PFSK-1 (cell line): ENCODE measurements around the gene CTBP2.

Source experiments
- POLR2AphosphoS5 ChIP-seq: IDR thresholded peaks from 2 replicates; pipeline ENCODE4 v1.6.1; 2012; ENCODE audit warnings: low read depth, mild to moderate bottlenecking, control low read depth, low read length, moderate library complexity
- REST ChIP-seq, 2 experiments: IDR thresholded peaks; 2 replicates each; pipeline versions ENCODE4 v1.6.1 to v1.8.0; 2011 to 2012; ENCODE audit warnings: low read depth in 2 of 2, low read length in 2 of 2, control low read depth in 1 of 2, inconsistent platforms in 1 of 2, mild to moderate bottlenecking in 1 of 2, moderate library complexity in 1 of 2; ENCODE audit not compliant: insufficient read depth in 1 of 2
- SIN3A ChIP-seq: IDR thresholded peaks from 2 replicates; pipeline ENCODE4 v1.6.1; 2012; ENCODE audit warnings: mild to moderate bottlenecking, low read length, moderate library complexity, borderline replicate concordance; ENCODE audit not compliant: insufficient read depth

- TF ChIP-seq REST (IDR thresholded peaks at IDR 0.05; ENCODE audit: insufficient read depth in 1 of 2, low read depth in 2 of 2, low read length in 2 of 2) (no peak), POLR2AphosphoS5 (no peak), SIN3A (no peak)
Observed at GRCh38 chr10:125123476-125124114, 36.8 kb downstream of the CTBP2 start.
